Upper lobe of left lung (tissue), 4 donors: ENCODE results near the gene ANK3.

Source experiments
- CTCF ChIP-seq, 6 experiments: fragments of 450-650 bp in 4 of 6; fragments of 200-600 bp in 2 of 6; sonication (generic) in 2 of 6; IDR thresholded peaks; one replicate each; pipeline ENCODE4 v1.5.1; 2016 to 2019; ENCODE audit warnings: antibody characterized with exemption in 6 of 6
- EP300 ChIP-seq, 4 donors: sonication (generic); formaldehyde crosslinking; IDR thresholded peaks; one replicate each; pipeline ENCODE4 v1.5.1; 2017; ENCODE audit warnings: antibody characterized with exemption in 4 of 4, control low read depth in 2 of 4
- POLR2A ChIP-seq, 4 donors: fragments of 450-650 bp; IDR thresholded peaks; one replicate each; pipeline ENCODE4 v1.5.1; 2016 to 2017; ENCODE audit warnings: antibody characterized with exemption in 4 of 4, mild to moderate bottlenecking in 2 of 4
- POLR2AphosphoS5 ChIP-seq, 2 donors: sonication (generic); formaldehyde crosslinking; IDR thresholded peaks; one replicate each; pipeline ENCODE4 v1.5.1; 2017; ENCODE audit warnings: antibody characterized with exemption in 2 of 2

DNA sequence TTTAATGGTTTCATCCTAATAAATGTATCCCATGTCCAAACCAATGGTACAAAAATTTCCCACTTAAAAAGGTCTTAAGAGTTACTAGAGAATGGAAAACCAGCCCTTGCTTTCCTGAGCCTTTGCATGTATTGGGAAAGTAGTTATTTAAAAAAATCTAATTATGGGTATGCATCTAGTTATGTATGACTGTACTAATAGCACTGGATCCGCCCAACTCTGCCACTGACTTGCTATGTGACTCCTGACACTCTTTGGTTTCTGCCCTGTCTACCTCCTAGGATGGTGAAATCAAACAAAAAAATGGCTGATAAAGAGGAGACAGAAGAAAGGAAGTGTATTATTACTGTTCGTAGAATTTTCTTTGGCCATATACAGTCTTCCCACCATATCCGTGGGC is 372.9 kb downstream of the ANK3 start:
- TF ChIP-seq CTCF (IDR thresholded peaks at IDR 0.05): no peak
- no peak for TF ChIP-seq EP300 (IDR thresholded peaks at IDR 0.05)
- no peak for TF ChIP-seq POLR2AphosphoS5 (IDR thresholded peaks at IDR 0.05)
- TF ChIP-seq POLR2A (IDR thresholded peaks at IDR 0.05): no peak
